Activated CD8-positive, alpha-beta memory T cell treated with anti-CD3 and anti-CD28 coated beads for 48 hours (primary cell): ENCODE measurements around the gene TXNDC11.

Experiments
- DNase-seq, 3 experiments: peaks; one replicate each; pipeline ENCODE4 v3.0.0-alpha.2; 2020; ENCODE audit warnings: low read depth in 2 of 3, low spot score in 2 of 3

Gene TXNDC11

DNA sequence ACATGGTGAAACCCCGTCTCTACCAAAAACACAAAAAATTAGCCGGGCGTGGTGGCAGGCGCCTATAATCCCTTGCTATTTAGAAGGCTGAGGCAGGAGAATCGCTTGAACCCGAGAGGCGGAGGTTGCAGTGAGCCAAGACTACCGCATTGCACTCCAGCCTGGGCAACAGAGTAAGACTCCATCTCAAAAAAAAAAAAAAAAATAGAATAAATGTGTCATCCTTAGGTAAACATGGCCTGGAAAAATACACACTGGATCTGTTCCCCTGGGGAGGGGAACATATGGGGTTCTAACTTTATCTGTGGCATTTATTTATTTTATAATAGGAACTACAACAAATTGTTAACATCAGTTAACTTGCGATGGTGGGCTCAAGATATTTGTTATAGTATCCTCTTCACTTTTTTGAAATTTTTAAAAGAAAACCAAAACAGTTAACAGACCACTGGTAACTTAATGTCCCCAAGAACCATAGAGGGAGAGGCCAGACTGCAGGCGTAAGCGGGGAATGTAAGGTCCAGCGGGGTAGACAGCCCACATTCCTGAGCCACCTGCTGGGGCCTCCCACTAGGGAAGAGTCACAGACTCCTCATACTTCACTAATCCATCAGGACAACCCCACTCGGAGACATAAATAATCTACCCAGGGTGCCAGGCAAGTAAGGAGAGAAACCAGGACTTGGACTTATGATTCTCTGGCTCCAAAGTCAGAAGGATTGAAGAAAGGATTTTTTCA is 12.5 kb upstream of the TXNDC11 start:
- no peak for DNase-seq

DNA sequence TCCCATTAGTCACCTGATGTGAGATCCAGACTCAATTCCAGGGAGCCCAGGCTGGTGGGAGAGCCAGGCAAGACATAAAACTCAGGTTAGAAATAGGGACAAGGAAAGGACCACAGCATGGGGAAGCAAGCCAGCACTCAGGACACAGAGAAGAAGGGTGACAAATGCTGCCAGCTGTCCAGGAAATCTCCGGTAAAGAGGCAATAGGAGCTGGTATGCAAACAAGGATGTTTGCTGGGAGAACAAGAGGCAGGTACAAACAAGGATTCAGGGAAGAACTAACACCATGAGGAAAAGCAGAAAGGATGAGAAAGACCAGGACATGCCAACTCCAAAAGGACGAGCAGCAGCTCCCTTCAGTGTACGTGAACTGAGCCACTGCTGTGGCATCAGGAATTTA is 10.2 kb upstream of the TXNDC11 start:
- DNase-seq = no peak

DNA sequence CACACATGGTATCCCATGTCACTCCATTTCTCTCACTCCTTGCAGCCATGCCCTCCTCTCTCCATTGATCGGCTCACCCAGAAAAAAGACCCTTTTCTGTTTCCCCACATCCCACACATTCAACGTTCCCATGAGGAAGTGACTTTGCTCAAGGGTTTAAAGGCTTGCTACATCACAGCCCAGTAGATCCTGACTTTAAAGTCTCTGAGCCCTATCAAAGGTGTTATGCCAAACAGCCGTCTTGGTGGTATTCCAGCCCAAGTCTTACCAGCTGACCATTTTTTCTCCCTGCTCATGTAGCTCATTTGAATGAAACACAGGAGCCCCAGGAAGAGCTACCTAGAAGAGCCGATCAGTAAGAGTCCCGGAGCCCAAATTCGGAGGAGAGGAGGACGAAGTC is 7.4 kb upstream of the TXNDC11 start:
- no peak for DNase-seq

DNA sequence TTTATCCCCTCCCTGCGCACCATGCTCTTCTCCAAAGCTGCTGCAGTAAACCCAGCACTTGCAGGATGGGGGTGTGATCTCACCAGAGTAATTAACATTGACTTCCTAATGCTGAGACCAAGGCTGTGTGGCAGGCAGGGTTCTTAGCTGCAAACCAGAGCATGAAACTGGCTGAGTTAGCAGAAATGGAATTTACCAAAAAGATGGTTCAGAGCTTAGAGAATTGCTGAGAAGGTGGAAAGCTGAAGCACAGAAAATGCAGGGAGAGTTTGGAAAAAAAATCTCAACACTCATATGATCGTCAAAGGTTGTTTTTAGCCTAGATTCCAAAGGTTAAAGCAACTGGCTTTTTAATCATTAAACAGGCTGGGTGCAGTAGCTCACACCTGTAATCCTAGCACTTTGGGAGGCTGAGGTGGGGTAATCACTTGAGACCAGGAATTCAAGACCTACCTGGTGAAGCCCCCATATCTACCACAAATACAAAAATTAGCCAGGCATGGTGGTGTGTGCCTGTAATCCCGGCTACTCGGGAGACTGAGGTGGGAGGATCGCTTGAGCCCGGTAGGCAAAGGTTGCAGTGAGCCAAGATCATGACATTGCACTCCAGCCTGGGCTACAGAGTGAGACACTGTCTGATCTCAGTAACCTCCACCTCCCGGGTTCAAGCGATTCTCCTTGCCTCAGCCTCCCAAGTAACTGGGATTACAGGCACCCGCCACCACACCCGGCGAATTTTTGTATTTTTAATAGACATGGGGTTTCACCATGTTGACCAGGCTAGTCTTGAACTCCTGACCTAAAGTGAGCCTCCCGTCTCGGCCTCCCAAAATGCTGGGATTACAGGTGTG is 6.0 kb upstream of the TXNDC11 start:
- DNase-seq = no peak

DNA sequence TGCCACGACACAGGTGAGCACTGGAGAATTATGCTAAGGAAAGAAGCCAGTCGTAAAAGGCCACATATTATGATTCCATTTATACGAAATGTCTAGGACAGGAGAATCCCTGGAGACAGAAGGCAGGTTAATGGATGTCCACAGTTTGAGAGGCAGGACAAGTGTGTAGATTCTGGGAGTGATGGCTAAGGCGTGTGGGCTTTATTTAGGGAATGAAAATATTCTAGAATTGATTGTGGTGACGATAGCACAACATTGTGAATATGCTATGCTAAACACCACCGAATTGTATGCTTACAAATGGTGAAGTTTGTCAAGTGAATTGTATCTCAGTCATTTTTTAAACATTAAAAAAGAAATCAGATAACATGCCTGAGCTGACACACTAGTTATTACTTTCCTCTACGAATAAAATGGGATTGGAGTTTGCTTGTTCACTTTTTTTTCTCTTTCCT is 5.3 kb upstream of the TXNDC11 start:
- no peak for DNase-seq

DNA sequence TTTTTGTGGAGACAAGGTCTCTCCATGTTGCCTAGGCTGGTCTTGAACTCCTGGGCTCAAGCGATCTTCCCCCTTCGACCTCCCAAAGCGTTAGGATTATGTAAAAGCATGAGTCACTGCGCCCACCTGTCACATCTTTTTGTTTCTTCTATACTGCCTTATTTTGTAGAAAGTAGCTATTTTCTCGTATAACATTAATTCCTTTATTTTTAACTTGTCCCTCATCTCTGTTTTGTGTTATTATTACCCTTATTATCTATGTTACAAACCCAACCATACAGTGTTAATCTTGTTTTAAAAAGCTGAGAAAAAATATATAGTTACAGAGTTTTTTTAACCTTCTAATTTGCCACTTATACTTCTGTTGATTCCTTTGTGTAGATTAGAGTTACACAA is 1.4 kb upstream of the TXNDC11 start:
- DNase-seq = no peak

DNA sequence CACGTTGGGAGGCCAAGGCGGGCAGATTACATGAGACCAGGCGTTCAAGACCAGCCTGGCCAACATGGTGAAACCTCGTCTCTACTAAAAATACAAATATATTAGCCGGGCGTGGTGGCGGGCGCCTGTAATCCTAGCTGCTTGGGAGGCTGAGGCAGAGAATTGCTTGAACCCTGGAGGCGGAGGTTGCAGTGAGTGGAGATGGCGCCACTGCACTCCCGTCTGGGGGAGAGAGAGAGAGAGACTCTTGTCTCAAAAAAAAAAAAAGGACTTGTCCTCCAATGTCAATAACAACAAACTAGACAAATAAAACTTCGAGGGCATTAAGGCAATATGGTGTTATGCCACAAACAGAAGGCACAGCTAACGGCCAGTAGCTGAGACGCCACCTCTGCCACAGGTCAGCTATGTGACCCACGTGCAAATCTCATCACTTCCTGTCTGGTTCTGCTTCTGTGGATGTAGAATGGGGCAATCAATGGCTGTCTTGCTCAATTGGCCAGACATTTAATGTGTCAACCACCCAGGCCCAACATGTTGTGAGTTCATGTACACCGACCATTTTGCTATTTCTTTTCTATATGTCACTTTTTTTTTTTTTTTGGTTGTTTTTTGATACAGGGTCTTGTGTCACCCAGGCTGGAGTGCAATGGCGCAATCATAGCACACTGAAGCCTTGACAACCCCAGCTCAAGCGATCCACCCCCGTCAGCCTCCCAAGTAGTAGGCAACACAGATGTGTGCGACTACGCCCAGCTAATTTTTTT is 834 bp upstream of the TXNDC11 start:
- DNase-seq = no peak

DNA sequence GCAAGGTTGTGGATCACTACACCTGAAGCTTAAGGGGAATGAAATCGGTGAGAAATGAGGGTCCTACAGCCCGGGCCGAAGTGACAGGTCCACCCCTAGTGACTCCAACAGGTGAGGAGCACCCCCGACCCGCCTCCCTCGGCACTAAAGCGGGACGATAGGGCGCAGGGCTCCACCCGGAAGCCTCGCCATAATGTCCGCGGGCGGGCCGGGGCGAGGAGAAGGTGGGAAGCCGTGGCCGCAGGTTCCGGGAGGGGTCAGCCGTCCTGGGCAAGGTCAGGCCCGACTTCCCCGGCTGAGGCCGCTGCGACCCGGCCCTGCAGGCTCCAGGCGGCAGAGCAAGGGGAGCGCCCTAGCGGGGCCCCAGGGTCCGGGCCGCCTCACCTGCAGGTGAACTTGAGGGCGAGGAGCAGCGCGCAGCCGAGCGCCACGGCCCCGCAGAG is 543 bp downstream of the TXNDC11 start:
- peak in 2 of 3 experiments; percentile 20 to 23 for DNase-seq

DNA sequence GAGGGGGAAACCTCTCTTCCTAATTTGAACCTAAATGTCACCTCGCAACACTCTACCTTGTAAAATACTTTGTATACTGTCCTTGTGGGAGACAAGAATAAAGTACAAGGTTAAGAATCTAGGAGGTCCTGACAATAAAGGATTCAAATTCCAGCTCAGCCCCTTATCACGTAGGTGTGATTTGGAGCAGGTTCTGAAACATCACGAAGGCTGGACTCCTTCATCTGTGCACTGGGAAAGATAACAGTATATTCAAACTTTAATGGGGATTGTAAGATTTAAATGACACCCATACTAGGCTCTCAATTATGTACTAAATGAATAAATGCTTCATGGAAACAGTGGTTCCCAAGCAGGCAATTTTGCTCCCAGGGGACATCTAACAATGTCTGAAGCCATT is 2.1 kb downstream of the TXNDC11 start:
- no peak for DNase-seq

DNA sequence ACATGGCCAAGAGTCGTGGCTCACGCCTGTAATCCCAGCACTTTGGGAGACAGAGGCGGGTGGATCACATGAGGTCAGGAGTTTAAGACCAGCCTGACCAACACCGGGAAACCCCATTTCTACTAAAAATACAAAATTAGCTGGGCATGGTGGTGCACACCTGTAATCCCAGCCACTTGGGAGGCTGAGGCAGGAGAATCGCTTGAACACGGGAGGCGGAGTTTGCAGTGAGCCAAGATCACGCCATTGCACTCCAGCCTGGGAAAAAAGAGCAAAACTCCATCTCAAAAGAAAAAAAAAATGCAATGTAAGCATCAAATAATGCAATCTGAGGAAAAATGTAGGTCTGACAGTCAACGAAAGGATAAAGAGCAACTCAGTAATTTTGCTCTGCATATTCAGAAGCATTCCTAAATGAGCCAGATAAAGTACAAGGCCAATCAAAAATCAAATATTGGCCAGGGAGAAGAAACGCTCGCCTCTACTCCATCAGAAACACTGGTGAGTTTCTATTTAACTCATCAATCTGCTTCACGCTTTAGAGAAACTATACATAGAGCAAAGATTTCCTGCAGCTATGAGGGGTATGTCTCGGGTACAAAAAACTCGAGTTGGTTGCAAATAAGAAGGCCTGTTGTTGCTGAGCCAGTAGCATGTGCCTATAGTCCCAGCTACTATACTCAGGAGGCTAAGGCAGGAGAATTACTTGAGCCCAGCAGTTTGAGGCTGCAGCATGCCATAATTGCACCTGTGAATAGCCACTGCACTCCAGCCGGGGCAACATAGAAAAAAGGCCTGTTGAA is 3.7 kb downstream of the TXNDC11 start:
- DNase-seq = no peak

DNA sequence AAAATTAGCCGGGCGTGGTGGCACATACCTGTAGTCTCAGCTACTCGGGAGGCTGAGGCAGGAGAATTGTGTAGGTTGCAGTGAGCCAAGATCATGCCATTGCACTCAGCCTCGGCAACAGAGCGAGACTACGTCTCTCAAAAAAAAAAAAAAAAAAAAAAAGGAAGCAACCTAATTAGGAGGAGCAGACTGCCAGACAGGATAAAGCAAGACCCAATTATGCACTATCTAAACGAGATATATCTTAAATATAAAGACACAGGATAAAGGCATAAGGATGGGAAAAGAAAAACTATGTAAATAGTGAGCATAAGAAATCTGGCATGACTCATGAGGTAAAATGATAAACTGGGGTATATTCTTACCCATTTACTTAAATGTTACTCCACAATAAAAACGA is 4.9 kb downstream of the TXNDC11 start:
- DNase-seq = no peak

DNA sequence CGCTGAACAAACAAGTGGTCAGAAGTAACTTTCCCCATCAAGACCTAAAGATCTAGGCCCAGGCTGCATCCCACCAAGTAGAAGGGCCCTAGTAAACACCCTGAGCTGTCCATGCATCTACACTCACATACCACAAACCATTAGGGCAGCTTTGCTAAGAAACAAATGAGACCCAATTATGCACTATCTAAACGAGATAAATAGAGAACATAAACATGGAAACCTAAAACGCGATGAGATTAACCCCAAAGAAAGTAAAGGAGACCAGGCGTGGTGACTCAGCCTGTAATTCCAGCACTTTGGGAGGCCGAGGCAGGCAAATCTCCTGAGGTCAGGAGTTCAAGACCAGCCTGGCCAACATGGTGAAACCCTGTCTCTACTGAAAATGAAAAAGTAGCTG is 5.8 kb downstream of the TXNDC11 start:
- no peak for DNase-seq

DNA sequence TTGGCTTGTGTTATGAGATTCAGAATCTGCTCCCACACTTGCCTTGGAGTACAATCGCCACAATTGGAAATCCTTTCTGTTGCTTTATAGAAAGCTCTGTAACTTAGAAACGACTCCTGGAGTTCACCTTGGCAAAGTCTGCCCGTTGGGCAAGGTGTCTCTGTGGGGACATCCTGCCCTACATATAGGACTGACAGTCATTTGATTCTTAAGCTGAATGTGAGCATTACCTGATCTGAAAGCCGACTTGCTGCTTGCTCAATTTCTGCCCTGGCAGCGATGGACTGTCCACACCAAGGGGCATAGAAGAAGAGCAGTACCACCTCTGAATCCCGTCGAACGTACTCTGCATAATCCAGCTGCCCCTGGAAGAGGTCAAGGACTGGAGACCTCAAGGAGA is 6.9 kb downstream of the TXNDC11 start:
- DNase-seq = no peak

DNA sequence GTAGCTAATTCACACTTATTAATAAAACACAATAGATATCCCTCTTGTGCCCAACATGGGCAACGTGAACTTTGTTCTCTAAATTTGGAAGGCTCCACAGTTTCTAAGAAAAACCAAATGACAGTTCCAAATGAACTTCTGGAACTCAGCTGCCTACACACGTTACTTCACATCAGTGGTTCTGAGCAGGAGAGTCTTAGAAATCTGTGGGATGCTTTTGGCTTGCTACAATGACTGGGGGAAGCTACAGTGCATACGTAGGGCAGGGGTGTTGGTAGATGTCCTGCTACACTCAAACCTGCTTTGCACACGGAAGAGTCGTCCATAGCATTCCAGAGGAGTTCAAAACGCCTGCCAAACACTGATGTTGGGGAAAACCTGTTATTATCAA is 8.0 kb downstream of the TXNDC11 start:
- no peak for DNase-seq

DNA sequence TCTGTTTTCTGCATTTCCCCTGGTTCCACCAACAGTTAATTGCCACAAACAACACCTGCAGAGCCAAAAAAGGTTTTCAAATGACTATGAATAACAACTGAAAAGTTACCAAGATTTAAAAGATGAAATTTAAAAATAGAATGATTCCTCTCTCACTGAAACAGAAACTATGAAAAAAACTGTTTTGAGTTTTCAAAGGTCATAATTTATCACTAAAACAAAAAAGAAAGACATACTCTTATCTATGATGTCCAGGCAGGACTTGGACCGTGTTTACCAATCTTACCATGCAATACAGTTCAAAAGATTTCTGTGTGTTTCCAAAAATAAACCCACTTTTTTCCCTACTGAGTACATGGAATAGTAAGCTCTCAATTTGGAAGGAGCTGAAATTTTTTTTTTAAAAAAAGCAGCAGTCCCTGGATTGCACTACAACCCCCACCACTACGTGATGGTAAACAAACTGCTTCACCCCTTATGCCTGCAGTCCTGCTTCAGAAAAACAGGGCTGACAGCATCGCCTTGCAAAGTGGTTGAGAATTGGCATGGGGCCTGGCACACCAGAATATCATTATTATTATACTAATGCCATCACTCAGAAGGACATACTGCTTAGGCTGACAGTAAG is 8.5 kb downstream of the TXNDC11 start:
- DNase-seq = no peak

DNA sequence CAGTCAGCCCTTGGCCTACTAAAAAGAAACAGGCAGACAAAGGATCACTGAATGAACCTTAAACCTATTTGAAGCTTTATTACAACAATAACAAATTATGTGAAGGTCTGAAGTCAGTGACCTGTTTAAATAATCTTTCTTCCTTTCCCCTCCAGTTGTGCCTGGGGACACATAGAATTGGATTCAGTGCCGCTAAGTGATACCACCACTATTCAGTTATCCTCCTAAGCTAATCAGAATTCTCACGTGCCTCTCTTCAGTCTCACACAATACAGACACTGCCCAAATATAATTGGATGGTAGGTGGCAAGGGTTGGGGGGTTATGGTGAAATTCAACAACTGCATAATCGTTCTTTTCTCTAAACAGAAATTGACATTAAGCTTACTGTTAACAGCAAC is 11.4 kb downstream of the TXNDC11 start:
- DNase-seq = no peak

DNA sequence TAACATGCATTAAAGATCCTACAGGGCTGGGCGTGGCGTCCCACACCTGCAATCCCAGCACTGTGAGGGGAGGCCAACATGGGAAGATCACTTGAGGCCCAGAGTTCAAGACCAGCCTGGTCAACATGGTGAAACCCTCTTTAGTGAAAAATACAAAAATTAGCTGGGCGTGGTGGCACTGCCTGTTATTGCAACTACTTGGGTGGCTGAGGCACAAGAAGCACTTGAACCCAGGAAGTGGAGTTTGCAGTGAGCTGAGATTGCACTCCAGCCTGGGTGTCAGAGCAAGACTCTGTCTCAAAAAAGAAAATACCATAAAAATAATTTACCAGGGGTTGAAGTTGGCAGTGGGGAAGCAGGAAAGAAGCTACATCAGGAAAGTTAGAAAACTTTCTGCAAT is 12.9 kb downstream of the TXNDC11 start:
- no peak for DNase-seq

DNA sequence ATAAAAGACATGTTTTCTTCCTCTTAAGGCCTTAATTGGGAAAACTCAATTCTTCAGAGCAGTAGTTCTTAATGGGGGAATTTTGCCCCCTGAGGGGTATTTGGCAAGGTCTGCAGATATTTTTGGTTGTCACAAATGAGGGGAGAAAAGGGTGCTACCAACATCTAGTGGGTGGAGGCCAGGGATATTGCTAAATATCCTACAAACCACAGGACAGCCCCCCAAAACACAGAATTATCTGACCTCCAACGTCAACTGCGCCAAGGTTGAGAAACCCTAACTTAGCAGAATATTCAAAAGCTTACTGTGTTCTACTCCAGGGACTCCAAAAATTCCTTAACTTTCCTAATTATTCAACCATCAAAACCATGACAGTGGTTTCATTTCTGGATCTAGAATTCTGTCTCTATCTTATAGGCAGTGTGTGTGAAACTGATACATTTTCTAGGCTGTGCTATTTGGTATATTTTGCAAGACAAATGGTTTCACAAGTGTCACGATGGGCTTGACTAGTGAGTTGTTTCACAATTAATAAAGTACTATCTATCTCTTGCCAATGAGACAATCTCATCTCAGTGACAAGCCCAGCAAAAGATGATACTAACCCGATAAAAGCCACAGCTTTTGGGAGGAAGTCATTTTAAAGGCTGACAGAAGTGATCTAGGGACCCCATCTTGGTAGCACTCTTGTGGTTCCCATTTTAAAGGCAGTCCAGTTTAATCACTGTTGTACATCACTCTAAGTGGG is 14.7 kb downstream of the TXNDC11 start:
- no peak for DNase-seq

DNA sequence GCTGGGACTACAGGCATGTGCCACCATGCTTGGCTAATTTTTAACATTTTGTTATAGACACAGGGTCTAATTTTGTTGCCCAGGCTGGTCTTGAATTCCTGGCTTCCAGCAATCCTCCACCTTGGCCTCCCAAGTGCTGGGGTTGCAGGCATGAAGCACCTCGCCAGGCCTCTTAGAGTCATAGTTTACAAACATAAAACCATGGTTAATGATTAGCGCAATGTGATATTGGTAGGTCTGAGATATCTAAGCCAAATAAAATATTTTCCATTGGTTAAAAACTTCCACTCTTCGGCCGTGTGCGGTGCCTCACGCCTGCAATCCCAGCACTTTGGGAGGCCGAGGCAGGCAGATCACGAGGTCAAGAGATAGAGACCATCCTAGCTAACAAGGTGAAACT is 16.6 kb downstream of the TXNDC11 start:
- DNase-seq = no peak

DNA sequence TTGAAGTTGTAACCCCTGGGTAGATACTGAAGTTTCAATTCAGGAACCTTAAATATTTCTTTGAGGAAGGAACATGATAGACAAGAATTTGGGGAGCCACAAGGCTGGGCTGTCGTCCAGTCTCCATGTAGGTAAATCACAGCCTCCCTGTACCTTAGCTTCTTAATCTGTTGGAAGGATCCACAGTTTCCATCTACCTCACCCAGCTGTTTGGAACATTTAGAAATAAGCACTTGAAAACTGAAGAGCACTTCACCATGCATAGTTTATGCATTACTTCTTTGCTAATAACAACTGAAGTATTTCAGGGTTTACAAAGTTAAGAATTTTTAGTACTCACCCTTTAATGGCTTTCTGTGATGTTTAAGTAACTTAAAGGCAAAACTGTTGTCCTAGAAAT is 17.2 kb downstream of the TXNDC11 start:
- DNase-seq = no peak
